OCI-LY7 (cell line): Measurements from ENCODE around the gene PCYT1A.

ENCODE experiments used
- CTCF ChIP-seq: fragments of 200-600 bp; sonication (generic); conservative IDR thresholded peaks from 2 replicates; pipeline ENCODE4 v1.5.1; 2014; ENCODE audit warnings: mild to moderate bottlenecking, antibody characterized with exemption, low read length, moderate library complexity, mixed read lengths
- EZH2phosphoT487 ChIP-seq: fragments of 200-600 bp; sonication (generic); IDR thresholded peaks from 2 replicates; pipeline ENCODE4 v1.6.1; 2018; ENCODE audit warnings: low read depth, borderline replicate concordance, mild to moderate bottlenecking, mixed run types, antibody characterized with exemption, low read length, moderate library complexity, mixed read lengths

GRCh38 chr3:196237203-196237602 is 50.3 kb downstream of the PCYT1A start:
- no peak for TF ChIP-seq CTCF
- no peak for TF ChIP-seq EZH2phosphoT487
